ENCODE results near the gene TMEM218. TPM values are rescaled to one million over a fixed set of nuclear protein-coding genes. Genes with fewer than 3 reads are reported as not detected.

The TMEM218 gene
- total RNA-seq, 4 donors from 2014 or later, result 2.6 to 18.2 (median 10.6) TPM

DNA sequence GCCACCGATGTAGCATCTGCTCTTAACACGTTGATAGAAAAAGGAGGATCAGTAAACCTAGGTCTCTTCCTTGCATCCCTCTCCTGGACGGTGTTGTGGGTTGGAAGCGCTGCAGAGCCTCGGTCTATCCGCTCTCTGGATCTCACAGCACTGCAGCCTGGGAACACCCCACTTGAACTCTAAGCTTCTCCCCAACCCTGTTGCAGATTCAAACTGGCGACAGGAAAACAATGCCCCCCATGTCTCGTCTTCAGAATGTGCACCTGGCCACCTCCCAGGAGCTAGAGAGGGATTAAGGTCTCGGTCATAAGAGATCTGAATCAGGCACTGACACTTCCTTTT lies 454 bp downstream of the TMEM218 start:
- no peaks in the 10 kb centered on the region for H3K9me3 ChIP-seq
- 0 to 10% methylated on average over 2 to 9 of the region's 9 CpGs for WGBS, 2 donors (ENCODE audit: low coverage in 1 of 2)
- in situ Hi-C loops (cut with MboI; ENCODE audit: low pct_ligation_motif_present in 1 of 4, low pct_unique_long_range_greater_than_20kb in 1 of 4, low sequenced_read_pairs in 3 of 4) (loop anchor here in 1 of 4 donors (10.0 kb wide), 1 partner anchor 156 kb away; the partner anchor contains the start of gene CCDC15), intact Hi-C loops (cut with DNase I; ENCODE audit: low total_unique reads) (loop anchor here (10.0 kb wide), 1 partner anchor 156 kb away; the partner anchor contains the start of gene CCDC15)
- DNase-seq, result peak; percentile 11
- H3K4me3 ChIP-seq, result peak overlapping the region; percentile 56 to 91 (median 76)
- no peaks in the 10 kb centered on the region for H3K27me3 ChIP-seq
- TF ChIP-seq EP300 (IDR thresholded peaks at IDR 0.05; ENCODE audit: low read depth), result no peak
- no peaks in the 10 kb centered on the region for H3K36me3 ChIP-seq
- H3K4me1 ChIP-seq, result peaks cover 0 to 12% (median 3%) of the 10 kb centered on the region in 4 donors
- peak overlapping the region; percentile 82 to 89 (median 84) for H3K27ac ChIP-seq

DNA sequence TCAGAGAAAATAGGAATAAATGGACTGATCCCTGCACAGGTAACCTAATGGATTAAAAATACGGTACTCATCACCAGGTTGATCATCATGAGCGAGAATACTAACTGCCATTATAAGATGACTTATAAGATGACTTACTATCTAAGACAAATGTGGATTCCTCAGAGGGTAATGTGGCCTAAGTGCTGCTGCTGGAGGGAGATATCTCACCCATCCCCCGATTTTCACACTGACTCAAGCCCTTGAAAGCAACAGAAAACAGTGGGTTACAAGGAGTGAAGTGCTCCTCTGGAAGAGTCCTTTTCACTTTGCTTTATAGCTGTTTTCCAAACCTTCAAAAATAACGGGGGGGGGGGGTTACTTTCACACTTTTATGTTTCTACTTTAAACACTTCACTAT lies 920 bp downstream of the TMEM218 start:
- H3K27ac ChIP-seq, result peak overlapping the region in 2 of 4 donors; percentile 85 to 89

DNA sequence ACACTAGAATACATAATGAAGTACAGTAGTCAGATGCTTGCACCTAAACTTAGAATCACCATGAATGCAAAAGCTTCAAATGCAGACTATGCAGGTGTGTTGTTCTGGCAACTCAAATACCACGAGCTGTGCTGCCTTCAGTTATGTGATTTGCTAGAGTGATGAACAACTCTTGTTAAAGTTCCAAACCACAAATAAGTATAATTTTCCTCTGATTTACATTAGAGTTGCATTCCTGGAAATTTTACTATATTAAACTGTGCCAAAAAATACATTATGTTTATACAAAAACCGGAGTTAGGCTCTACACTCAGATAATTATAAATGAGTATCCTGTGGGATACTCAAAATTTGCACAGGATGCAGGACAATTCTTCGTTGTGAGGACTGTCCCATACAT lies 3.0 kb downstream of the TMEM218 start:
- no peak overlapping the region for H3K4me3 ChIP-seq
- no peaks in the 10 kb centered on the region for H3K27me3 ChIP-seq
- no peaks in the 10 kb centered on the region for H3K9me3 ChIP-seq
- intact Hi-C loops (cut with DNase I; ENCODE audit: low total_unique reads) (no loop called here), in situ Hi-C loops (cut with MboI; ENCODE audit: low pct_ligation_motif_present in 1 of 4, low pct_unique_long_range_greater_than_20kb in 1 of 4, low sequenced_read_pairs in 3 of 4) (no loop called here)
- peaks cover 0 to 12% (median 3%) of the 10 kb centered on the region in 4 donors for H3K4me1 ChIP-seq
- TF ChIP-seq, protein P1, sequence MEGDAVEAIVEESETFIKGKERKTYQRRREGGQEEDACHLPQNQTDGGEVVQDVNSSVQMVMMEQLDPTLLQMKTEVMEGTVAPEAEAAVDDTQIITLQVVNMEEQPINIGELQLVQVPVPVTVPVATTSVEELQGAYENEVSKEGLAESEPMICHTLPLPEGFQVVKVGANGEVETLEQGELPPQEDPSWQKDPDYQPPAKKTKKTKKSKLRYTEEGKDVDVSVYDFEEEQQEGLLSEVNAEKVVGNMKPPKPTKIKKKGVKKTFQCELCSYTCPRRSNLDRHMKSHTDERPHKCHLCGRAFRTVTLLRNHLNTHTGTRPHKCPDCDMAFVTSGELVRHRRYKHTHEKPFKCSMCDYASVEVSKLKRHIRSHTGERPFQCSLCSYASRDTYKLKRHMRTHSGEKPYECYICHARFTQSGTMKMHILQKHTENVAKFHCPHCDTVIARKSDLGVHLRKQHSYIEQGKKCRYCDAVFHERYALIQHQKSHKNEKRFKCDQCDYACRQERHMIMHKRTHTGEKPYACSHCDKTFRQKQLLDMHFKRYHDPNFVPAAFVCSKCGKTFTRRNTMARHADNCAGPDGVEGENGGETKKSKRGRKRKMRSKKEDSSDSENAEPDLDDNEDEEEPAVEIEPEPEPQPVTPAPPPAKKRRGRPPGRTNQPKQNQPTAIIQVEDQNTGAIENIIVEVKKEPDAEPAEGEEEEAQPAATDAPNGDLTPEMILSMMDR (IDR thresholded peaks at IDR 0.05), result no peak
- no peak for TF ChIP-seq POLR2A (IDR thresholded peaks at IDR 0.05)
- TF ChIP-seq EP300 (IDR thresholded peaks at IDR 0.05; ENCODE audit: low read depth), result no peak
- TF ChIP-seq POLR2AphosphoS5 (IDR thresholded peaks at IDR 0.05), result no peak
- 58 to 71% methylated on average over 3 of the region's 3 CpGs for WGBS, 2 donors (ENCODE audit: low coverage in 1 of 2)
- H3K36me3 ChIP-seq, result no peaks in the 10 kb centered on the region
- H3K27ac ChIP-seq, result no peak overlapping the region
- no peak for DNase-seq

More for the DNA sequence above, 920 bp downstream of the TMEM218 start:
- Histone ChIP-seq H3K36me3 (no peaks in the 10 kb centered on the region), H3K4me3 (peak overlapping the region in 3 of 4 donors; percentile 56 to 91 (median 68)), H3K9me3 (no peaks in the 10 kb centered on the region), H3K4me1 (peaks cover 0 to 12% (median 3%) of the 10 kb centered on the region in 4 donors), H3K27me3 (no peaks in the 10 kb centered on the region)
- in situ Hi-C loops (cut with MboI; ENCODE audit: low pct_ligation_motif_present in 1 of 4, low pct_unique_long_range_greater_than_20kb in 1 of 4, low sequenced_read_pairs in 3 of 4), result loop anchor here in 1 of 4 donors (10.0 kb wide), 1 partner anchor 156 kb away; the partner anchor contains the start of gene CCDC15
- intact Hi-C loops (cut with DNase I; ENCODE audit: low total_unique reads), result loop anchor here (10.0 kb wide), 1 partner anchor 156 kb away; the partner anchor contains the start of gene CCDC15
- DNase-seq, result no peak
- TF ChIP-seq POLR2AphosphoS5 (IDR thresholded peaks at IDR 0.05) (no peak), POLR2A (IDR thresholded peaks at IDR 0.05) (no peak), EP300 (IDR thresholded peaks at IDR 0.05; ENCODE audit: low read depth) (no peak)
- TF ChIP-seq, protein P1 (IDR thresholded peaks at IDR 0.05), result no peak
- 51 to 58% methylated on average over 3 to 4 of the region's 4 CpGs for whole genome bisulfite sequencing, 2 donors (ENCODE audit: low coverage in 1 of 2)

DNA sequence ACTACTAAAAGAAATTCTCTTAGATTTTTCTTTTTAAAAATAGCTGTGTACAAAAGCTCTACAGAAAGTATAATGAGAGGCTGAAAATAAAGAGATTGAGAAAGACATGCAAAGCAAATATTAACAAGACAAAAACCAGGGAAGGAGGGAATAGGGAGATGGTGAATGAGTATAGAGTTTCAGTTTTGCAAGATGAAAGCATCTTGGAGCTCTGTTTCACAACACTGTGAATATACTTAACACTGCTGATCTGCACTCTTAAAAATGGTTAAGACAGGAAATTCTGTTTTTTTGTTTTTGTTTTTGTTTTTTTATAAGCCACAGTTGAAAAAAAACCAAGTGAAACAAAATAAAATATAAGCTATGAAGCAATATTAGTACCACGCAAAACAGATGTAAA lies 5.5 kb downstream of the TMEM218 start:
- TF ChIP-seq EP300 (IDR thresholded peaks at IDR 0.05; ENCODE audit: low read depth) (no peak), POLR2A (IDR thresholded peaks at IDR 0.05) (no peak), POLR2AphosphoS5 (IDR thresholded peaks at IDR 0.05) (no peak)
- TF ChIP-seq, protein P1 (IDR thresholded peaks at IDR 0.05), result no peak
- in situ Hi-C loops (cut with MboI; ENCODE audit: low pct_ligation_motif_present in 1 of 4, low pct_unique_long_range_greater_than_20kb in 1 of 4, low sequenced_read_pairs in 3 of 4), result no loop called here
- 67 to 94% methylated on average over 1 of the region's 1 CpG for WGBS, 2 donors (ENCODE audit: low coverage in 1 of 2)
- Histone ChIP-seq H3K36me3 (peaks cover 0 to 2% (median 0%) of the 10 kb centered on the region in 4 donors), H3K27me3 (no peaks in the 10 kb centered on the region), H3K4me3 (no peak overlapping the region), H3K4me1 (peaks cover 0 to 16% (median 3%) of the 10 kb centered on the region in 4 donors), H3K27ac (no peak overlapping the region), H3K9me3 (no peaks in the 10 kb centered on the region)
- intact Hi-C loops (cut with DNase I; ENCODE audit: low total_unique reads), result no loop called here
- no peak for DNase-seq

All from transverse colon (tissue), 4 donors.